K562 (cell line): ENCODE results near the gene UVRAG. TPM values are rescaled to one million over a fixed set of nuclear protein-coding genes. Genes with fewer than 3 reads are reported as not detected.

Experiments used
- FOSL1 ChIP-seq: fragments of 200-800 bp; sonication (Bioruptor generic); conservative IDR thresholded peaks from 2 replicates; pipeline ENCODE4 v1.6.1; 2016; ENCODE audit warnings: missing genetic modification characterization, missing compliant biosample characterization
- HNRNPLL ChIP-seq: fragments of 200-400 bp; formaldehyde crosslinking; IDR thresholded peaks from 2 replicates; pipeline ENCODE4 v1.6.1; 2017; ENCODE audit warnings: low read length, low read depth, mild to moderate bottlenecking; ENCODE audit not compliant: poor library complexity, severe bottlenecking
- IRF1 ChIP-seq: sonication (generic); formaldehyde crosslinking; IDR thresholded peaks from 2 replicates; pipeline ENCODE4 v1.8.0; 2022; ENCODE audit warnings: missing genetic modification reagents, mild to moderate bottlenecking, borderline replicate concordance
- LCOR ChIP-seq: sonication (generic); formaldehyde crosslinking; IDR thresholded peaks from 2 replicates; pipeline ENCODE4 v1.8.0; 2022; ENCODE audit warnings: mild to moderate bottlenecking, missing genetic modification reagents
- MECOM ChIP-seq: fragments of 250-450 bp; sonication (Bioruptor Pico); IDR thresholded peaks from 2 replicates; pipeline ENCODE4 v1.8.0; 2022; ENCODE audit warnings: inconsistent platforms
- NBN ChIP-seq: fragments of 450-650 bp; IDR thresholded peaks from 2 replicates; pipeline ENCODE4 v1.6.1; 2016; ENCODE audit warnings: low read depth, mild to moderate bottlenecking
- PRPF4 ChIP-seq: fragments of 200-400 bp; formaldehyde crosslinking; IDR thresholded peaks from one replicate; pipeline ENCODE4 v1.6.1; 2017; ENCODE audit warnings: low read length, low read depth, mild to moderate bottlenecking; ENCODE audit not compliant: insufficient read depth, poor library complexity, severe bottlenecking
- SETDB1 ChIP-seq: IDR thresholded peaks from one replicate; pipeline ENCODE4 v1.6.1; 2012; ENCODE audit warnings: low read length, control low read depth, inconsistent platforms
- SMAD4 ChIP-seq: fragments of 250-450 bp; sonication (Bioruptor Pico); conservative IDR thresholded peaks from 2 replicates; pipeline ENCODE4 v1.8.0; 2021; ENCODE audit warnings: inconsistent platforms, mild to moderate bottlenecking, moderate library complexity
- SRSF7 ChIP-seq: fragments of 200-400 bp; formaldehyde crosslinking; optimal IDR thresholded peaks from 2 replicates; pipeline ENCODE3; 2017; ENCODE audit warnings: mild to moderate bottlenecking, low read depth, low read length
- TCF7L2 ChIP-seq: fragments of 150-350 bp; IDR thresholded peaks from 2 replicates; pipeline ENCODE4 v1.6.1; 2016; ENCODE audit warnings: low read depth, mild to moderate bottlenecking, low read length, moderate library complexity
- U2AF1 ChIP-seq: fragments of 200-400 bp; formaldehyde crosslinking; optimal IDR thresholded peaks from 2 replicates; pipeline ENCODE3; 2017; ENCODE audit warnings: mild to moderate bottlenecking, low read depth, low read length, moderate library complexity
- ZMIZ1 ChIP-seq, 2 experiments: fragments of 150-350 bp in 1 of 2; IDR thresholded peaks; 2 replicates each; pipeline ENCODE4 v1.6.1; 2012 to 2016; ENCODE audit warnings: low read depth in 2 of 2, low read length in 2 of 2, mild to moderate bottlenecking in 1 of 2, moderate library complexity in 1 of 2
- ZNF23 ChIP-seq: fragments of 250-450 bp; sonication (Bioruptor Pico); IDR thresholded peaks from 2 replicates; pipeline ENCODE4 v1.4.0; 2020; ENCODE audit warnings: mild to moderate bottlenecking
- ZNF282 ChIP-seq: sonication (generic); formaldehyde crosslinking; IDR thresholded peaks from 2 replicates; pipeline ENCODE4 v1.8.1; 2023; ENCODE audit warnings: missing genetic modification reagents
- ZNF518B ChIP-seq: fragments of 250-450 bp; sonication (Bioruptor Pico); IDR thresholded peaks from 2 replicates; pipeline ENCODE4 v1.5.0; 2021; ENCODE audit warnings: mild to moderate bottlenecking, moderate library complexity
- ZNF561 ChIP-seq: fragments of 450-650 bp; formaldehyde crosslinking; conservative IDR thresholded peaks from 2 replicates; pipeline ENCODE4 v1.4.0; 2020; ENCODE audit warnings: mild to moderate bottlenecking, moderate library complexity
- ZNF57 ChIP-seq: fragments of 450-650 bp; formaldehyde crosslinking; IDR thresholded peaks from 2 replicates; pipeline ENCODE4 v1.4.0; 2020; ENCODE audit warnings: mild to moderate bottlenecking, moderate library complexity
- ZNF584 ChIP-seq: fragments of 200-800 bp; sonication (Bioruptor generic); IDR thresholded peaks from 2 replicates; pipeline ENCODE4 v1.6.1; 2016; ENCODE audit warnings: low read depth, mild to moderate bottlenecking, missing genetic modification characterization, missing compliant biosample characterization
- ZNF589 ChIP-seq: fragments of 200-800 bp; sonication (Bioruptor generic); IDR thresholded peaks from 2 replicates; pipeline ENCODE4 v1.6.1; 2016; ENCODE audit warnings: low read depth, missing genetic modification characterization, missing compliant biosample characterization
- polyA plus RNA-seq, 8 experiments: library from polyadenylated mRNA; depleted of rRNA in 4 of 8; stranded (reverse) in 5 of 8; unstranded in 3 of 8; fragments of >200 nt; fragmentation: Nextera tagmentation in 2 of 8; fragmentation: Illumina TruSeq in 1 of 8; extraction: Ambion mirVana in 2 of 8; extraction: Trizol in 1 of 8; gene quantifications; 2 replicates each; pipeline versions ENCODE4 v1.2.1 to v1.2.3, GENCODE V29; 2011 to 2014; ENCODE audit warnings: inconsistent platforms in 1 of 8, missing spikeins in 1 of 8
- total RNA-seq, 7 experiments: library from RNA; depleted of rRNA in 6 of 7; stranded (reverse); fragments of >200 nt in 6 of 7; fragmentation: Illumina TruSeq in 2 of 7; extraction: Trizol in 2 of 7; gene quantifications; 2 replicates each; pipeline versions ENCODE4 v1.2.1 to v1.2.3, GENCODE V29; 2011 to 2021; ENCODE audit warnings: low replicate concordance in 1 of 7

The UVRAG gene
- total and polyA plus RNA-seq, 9 of the 15 experiments (the other 6 are each of a cell fraction or from before 2014, with no cell fraction given) = 3.1 to 17.8 (median 12.4) TPM

- TF ChIP-seq ZMIZ1 (IDR thresholded peaks at IDR 0.05; ENCODE audit: low read depth in 2 of 2, low read length in 2 of 2) (0 out of 4 replicates have a peak, but pooled peaks of 1 of the 2 experiments have one; percentile 17), SETDB1 (no peak), LCOR (CRISPR knock-in tag) (no peak), ZNF561 (CRISPR knock-in tag) (no peak), ZNF589 (CRISPR knock-in tag) (no peak), U2AF1 (peak; percentile 91), NBN (peak; percentile 37; the same call in 1 of the 2 replicates), SMAD4 (CRISPR knock-in tag) (peak; percentile 99), MECOM (CRISPR knock-in tag) (no peak), IRF1 (CRISPR knock-in tag) (no peak), ZNF23 (no peak), ZNF584 (CRISPR knock-in tag) (no peak), PRPF4 (no peak), ZNF518B (no peak), HNRNPLL (peak; percentile 67), ZNF282 (peak; percentile 88; the same call in 1 of the 2 replicates), SRSF7 (no peak), TCF7L2 (peak; percentile 90), FOSL1 (tag) (peak; percentile 26; the same call in 1 of the 2 replicates), ZNF57 (CRISPR knock-in tag) (no peak)
These were observed 46.7 kb upstream of the UVRAG start, which contains the start of gene DGAT2 (continued) for GRCh38 chr11:75768112-75768908.
